Mammary epithelial cell (primary cell): ENCODE results near the gene ELL2.

ENCODE experiments used
- EZH2 ChIP-seq: IDR thresholded peaks from 2 replicates; pipeline ENCODE4 v1.6.1; 2012; ENCODE audit warnings: low read length, inconsistent platforms, borderline replicate concordance
- TF ChIP-seq, protein P1 (sequence below), 2 donors: IDR thresholded peaks in 1 of 2; conservative IDR thresholded peaks in 1 of 2; 2 replicates each; pipeline ENCODE4 v1.5.1; 2011 to 2012; ENCODE audit warnings: inconsistent platforms in 2 of 2, low read length in 2 of 2, mild to moderate bottlenecking in 2 of 2, control low read depth in 1 of 2, low read depth in 1 of 2; ENCODE audit not compliant: insufficient read depth in 1 of 2; ENCODE audit errors: extremely low read depth in 1 of 2

DNA sequence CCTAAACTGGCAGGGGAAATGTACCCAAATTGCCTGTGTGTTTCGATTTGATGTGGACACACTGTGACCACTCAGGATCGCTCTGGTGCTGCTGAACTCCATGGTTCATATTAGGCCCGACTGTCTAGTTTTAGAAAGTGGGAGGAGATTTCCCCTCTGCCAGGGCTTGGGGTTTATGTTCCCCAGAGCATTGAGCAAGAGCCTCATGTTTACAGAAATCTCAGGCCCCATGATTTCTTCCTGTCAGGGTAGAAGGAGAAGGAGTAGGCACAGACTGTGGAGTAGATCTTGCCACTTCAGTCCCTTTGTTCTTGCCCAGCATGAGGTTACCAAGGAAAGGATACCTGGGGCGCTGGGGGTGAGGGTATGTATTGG is 98.3 kb downstream of the ELL2 start:
- TF ChIP-seq, protein P1, sequence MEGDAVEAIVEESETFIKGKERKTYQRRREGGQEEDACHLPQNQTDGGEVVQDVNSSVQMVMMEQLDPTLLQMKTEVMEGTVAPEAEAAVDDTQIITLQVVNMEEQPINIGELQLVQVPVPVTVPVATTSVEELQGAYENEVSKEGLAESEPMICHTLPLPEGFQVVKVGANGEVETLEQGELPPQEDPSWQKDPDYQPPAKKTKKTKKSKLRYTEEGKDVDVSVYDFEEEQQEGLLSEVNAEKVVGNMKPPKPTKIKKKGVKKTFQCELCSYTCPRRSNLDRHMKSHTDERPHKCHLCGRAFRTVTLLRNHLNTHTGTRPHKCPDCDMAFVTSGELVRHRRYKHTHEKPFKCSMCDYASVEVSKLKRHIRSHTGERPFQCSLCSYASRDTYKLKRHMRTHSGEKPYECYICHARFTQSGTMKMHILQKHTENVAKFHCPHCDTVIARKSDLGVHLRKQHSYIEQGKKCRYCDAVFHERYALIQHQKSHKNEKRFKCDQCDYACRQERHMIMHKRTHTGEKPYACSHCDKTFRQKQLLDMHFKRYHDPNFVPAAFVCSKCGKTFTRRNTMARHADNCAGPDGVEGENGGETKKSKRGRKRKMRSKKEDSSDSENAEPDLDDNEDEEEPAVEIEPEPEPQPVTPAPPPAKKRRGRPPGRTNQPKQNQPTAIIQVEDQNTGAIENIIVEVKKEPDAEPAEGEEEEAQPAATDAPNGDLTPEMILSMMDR (conservative IDR thresholded peaks at IDR 0.05 in 1 of 2, IDR thresholded peaks at IDR 0.05 in 1 of 2; ENCODE audit: extremely low read depth in 1 of 2, insufficient read depth in 1 of 2, low read depth in 1 of 2, low read length in 2 of 2), result no peak
- TF ChIP-seq EZH2, result no peak
